Large intestine (tissue), 3 donors: Measurements from ENCODE around the gene TCEA3. TPM values are rescaled to one million over a fixed set of nuclear protein-coding genes. Genes with fewer than 3 reads are reported as not detected.

Source experiments
- DNase-seq, 2 donors: peaks; one replicate each; pipeline versions ENCODE4 v3.0.0 to v3.0.0-alpha.2; 2013
- H3K27ac ChIP-seq: one replicate; pipeline ENCODE4 v1.5.1; 2013; ENCODE audit warnings: low read length
- H3K27me3 ChIP-seq: 2 replicates; pipeline ENCODE4 v1.6.1; 2013; ENCODE audit warnings: low read length; ENCODE audit not compliant: control insufficient read depth, insufficient read depth
- H3K36me3 ChIP-seq: 2 replicates; pipeline ENCODE4 v1.6.1; 2013; ENCODE audit warnings: low read length; ENCODE audit not compliant: control insufficient read depth, insufficient read depth
- H3K4me1 ChIP-seq: one replicate; pipeline ENCODE4 v1.6.1; 2013; ENCODE audit warnings: low read length; ENCODE audit not compliant: control insufficient read depth, insufficient read depth
- H3K4me3 ChIP-seq: one replicate; pipeline ENCODE4 v1.5.1; 2013; ENCODE audit warnings: low read length
- H3K9me3 ChIP-seq: one replicate; pipeline ENCODE4 v1.6.1; 2013; ENCODE audit warnings: mild to moderate bottlenecking, low read depth, low read length, moderate library complexity; ENCODE audit not compliant: control insufficient read depth
- WGBS: methylation state at CpG from one replicate; pipeline ENCODE4 v1.1.5; 2013; ENCODE audit warnings: low lambda C conversion rate; ENCODE audit not compliant: insufficient coverage; 5-methylcytosine and 5-hydroxymethylcytosine counted together
- polyA plus RNA-seq: library from polyadenylated mRNA; unstranded; fragments of 120-200 nt; gene quantifications from one replicate; pipeline ENCODE4 v1.2.1, GENCODE V29; 2013

The TCEA3 gene
- polyA plus RNA-seq, 1 donor: 29.4 TPM

DNA sequence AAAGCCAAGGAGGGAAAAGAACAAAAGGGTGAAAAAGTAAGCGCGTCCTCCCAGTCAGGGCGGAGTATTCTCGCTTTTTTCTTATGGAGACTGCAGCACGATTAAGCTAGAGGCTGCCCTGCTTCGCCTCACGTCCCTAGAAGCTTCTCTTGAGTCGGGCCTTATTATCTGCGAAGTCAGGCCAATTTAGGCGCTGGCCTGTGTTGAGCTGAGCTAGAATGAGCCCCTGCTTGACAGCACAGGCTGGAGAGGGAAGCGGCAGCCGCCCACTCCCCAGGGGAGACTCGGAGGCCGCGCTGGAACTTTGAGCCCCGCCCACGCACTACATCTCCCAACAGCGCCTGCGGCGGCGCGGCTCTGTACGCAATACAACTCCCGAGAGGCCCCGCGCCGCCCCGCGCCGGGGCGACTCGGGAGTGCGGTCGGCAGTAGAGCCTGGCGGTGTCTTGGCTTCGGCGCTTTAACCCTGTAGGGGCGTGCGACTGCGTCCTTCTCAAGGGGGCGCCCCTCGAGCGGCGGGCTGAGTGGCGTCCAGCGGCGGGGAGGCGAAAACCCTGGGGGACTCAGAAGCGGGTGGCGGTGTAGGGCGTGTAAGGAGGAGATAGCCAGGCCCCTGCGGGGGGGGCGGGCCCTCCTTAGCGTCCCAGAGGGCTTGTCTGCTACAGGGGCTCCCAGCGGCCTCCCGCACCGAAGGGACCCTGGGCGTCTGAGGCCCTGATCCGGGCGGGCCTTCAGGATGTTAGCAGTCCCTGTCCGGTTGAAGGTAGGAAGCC lies 55.8 kb downstream of the TCEA3 start:
- peak overlapping the region; percentile 91 for H3K27ac ChIP-seq
- H3K27me3 ChIP-seq: no peaks in the 10 kb centered on the region
- peak overlapping the region; percentile 86 for H3K4me3 ChIP-seq
- DNase-seq: peak; percentile 91 to 94
- H3K36me3 ChIP-seq: peaks cover 27% of the 10 kb centered on the region
- peaks cover 16% of the 10 kb centered on the region for H3K4me1 ChIP-seq
- 0% methylated on average over 2 of the region's 61 CpGs for WGBS
- peaks cover 19% of the 10 kb centered on the region for H3K9me3 ChIP-seq

- peaks cover 26% of the 10 kb centered on the region for H3K9me3 ChIP-seq
- no peaks in the 10 kb centered on the region for H3K27me3 ChIP-seq
- peak; percentile 99 to 100 for DNase-seq
- peaks cover 35% of the 10 kb centered on the region for H3K36me3 ChIP-seq
- H3K27ac ChIP-seq: peak overlapping the region; percentile 91
- no CpG with 5 or more reads among the region's 41 CpGs for WGBS
- peaks cover 16% of the 10 kb centered on the region for H3K4me1 ChIP-seq
- H3K4me3 ChIP-seq: peak overlapping the region; percentile 86
These were observed 56.6 kb downstream of the TCEA3 start for GRCh38 chr1:23367791-23368561.

DNA sequence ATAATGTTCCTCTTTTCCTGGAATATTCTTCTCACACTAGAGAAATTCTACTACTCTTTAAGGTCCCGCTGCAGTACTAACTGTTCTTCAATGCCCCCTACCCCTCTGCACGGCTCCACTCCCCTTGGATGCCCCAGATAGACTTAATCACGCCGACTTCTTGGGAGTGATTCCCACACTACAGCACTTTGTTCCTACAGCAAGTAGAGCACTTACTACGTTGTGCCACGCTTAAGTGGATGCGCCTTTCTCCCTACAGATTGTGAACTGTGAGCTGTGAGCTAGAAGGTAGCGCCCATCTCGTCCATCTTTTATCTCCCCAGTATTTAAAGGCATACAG lies 57.1 kb downstream of the TCEA3 start:
- peaks cover 32% of the 10 kb centered on the region for H3K9me3 ChIP-seq
- H3K36me3 ChIP-seq: peaks cover 40% of the 10 kb centered on the region
- peak overlapping the region; percentile 91 for H3K27ac ChIP-seq
- H3K4me3 ChIP-seq: peak overlapping the region; percentile 86
- 0% methylated on average over 1 of the region's 9 CpGs for WGBS
- H3K27me3 ChIP-seq: no peaks in the 10 kb centered on the region
- peaks cover 16% of the 10 kb centered on the region for H3K4me1 ChIP-seq
- DNase-seq: no peak

DNA sequence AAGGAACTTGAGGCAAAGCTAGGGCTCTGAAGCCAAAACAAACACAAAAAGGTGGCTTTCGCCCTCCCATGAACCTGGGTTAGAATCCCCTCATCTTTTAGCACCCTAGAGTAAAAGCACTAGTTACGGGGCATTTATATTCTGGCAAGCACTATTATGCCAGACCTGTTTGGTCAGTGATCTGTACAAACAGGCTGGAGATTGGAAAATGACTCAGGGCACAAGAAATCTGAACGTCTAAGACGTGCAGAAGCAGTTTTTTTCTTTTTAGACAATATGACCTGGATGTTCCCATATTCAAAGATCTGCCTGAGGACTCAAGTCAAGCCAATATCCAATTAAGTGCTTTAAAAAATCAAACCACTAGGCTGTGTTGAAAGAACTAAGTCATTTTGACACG lies 58.0 kb downstream of the TCEA3 start:
- peaks cover 16% of the 10 kb centered on the region for H3K4me1 ChIP-seq
- H3K36me3 ChIP-seq: peaks cover 49% of the 10 kb centered on the region
- WGBS: no CpG with 5 or more reads among the region's 5 CpGs
- H3K27ac ChIP-seq: no peak overlapping the region
- no peaks in the 10 kb centered on the region for H3K27me3 ChIP-seq
- peak overlapping the region; percentile 86 for H3K4me3 ChIP-seq
- H3K9me3 ChIP-seq: peaks cover 40% of the 10 kb centered on the region
- no peak for DNase-seq

DNA sequence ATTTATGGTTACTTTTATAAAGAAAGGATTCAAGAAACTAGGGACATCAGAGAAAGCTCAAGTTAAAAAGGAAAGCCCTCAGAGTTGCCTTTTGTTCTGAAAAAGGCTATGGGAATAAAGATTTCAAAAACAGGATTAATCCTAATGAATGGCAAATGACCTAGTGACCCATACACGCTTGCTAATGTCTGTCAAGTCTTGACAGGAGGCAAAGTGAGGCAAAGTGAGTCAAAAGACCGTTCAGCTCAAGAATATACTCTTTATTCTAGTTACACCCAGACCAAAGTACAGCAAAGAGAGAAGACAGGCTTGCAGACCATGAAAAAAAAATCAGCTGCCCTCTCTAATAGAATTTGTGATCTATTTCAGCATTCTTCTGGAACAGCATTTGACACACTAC lies 58.4 kb downstream of the TCEA3 start:
- H3K36me3 ChIP-seq: peaks cover 53% of the 10 kb centered on the region
- DNase-seq: no peak

DNA sequence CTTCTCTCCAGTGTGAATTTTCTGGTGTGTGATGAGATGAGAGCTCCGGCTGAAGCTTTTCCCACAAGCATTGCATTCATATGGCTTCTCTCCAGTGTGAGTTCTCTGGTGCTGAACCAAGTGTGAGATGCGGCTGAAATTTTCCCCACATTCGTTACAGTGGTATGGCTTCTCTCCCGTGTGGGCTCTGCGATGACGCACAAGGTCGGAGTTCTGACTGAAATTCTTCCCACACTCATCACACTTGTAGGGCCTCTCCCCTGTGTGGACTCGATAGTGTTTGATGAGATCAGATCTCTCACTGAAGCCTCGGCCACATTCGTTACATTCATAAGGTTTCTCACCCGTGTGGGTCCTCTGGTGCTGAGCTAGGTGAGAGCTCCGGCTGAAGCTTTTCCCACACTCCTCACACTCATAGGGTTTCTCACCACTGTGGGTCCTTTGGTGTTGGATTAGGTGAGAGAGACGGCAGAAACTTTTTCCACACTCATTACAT lies 62.3 kb downstream of the TCEA3 start:
- WGBS: no CpG with 5 or more reads among the region's 13 CpGs
- Histone ChIP-seq H3K27me3 (no peaks in the 10 kb centered on the region), H3K9me3 (peaks cover 55% of the 10 kb centered on the region), H3K4me1 (no peaks in the 10 kb centered on the region), H3K36me3 (peaks cover 68% of the 10 kb centered on the region), H3K4me3 (no peak overlapping the region), H3K27ac (no peak overlapping the region)
- DNase-seq: no peak

More for the DNA sequence above, 58.4 kb downstream of the TCEA3 start:
- H3K27me3 ChIP-seq: no peaks in the 10 kb centered on the region
- H3K4me1 ChIP-seq: peaks cover 13% of the 10 kb centered on the region
- H3K9me3 ChIP-seq: peaks cover 45% of the 10 kb centered on the region
- no peak overlapping the region for H3K27ac ChIP-seq
- H3K4me3 ChIP-seq: no peak overlapping the region
- WGBS: no CpG with 5 or more reads among the region's 2 CpGs

DNA sequence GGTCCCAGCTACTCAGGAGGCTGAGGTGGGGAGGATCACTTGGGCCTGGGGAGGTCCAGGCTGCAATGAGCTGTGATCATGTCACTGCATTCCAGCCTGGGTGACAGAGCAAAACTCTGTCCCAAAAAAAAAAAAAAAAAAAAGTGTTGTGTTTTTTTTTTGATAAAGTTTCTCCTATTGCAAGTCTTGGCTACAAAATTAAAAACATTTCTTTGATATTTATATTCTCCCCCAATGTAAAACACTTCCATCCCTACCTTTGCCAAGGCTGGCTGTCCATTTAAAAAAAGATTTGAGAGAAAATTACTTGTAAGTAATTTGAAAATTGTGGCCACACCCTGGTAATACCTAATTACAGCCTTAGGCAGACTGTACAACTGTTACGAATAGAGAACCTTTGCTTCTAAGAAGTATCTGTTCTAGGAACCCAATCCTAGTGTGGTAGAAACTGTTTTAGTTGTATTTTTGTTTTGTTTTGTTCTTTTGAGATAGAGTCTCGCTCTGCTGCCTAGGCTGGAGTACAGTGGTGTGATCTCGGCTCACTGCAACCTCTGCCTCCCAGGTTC lies 66.2 kb downstream of the TCEA3 start:
- H3K27me3 ChIP-seq: no peaks in the 10 kb centered on the region
- DNase-seq: no peak
- peaks cover 37% of the 10 kb centered on the region for H3K36me3 ChIP-seq
- no peak overlapping the region for H3K27ac ChIP-seq
- H3K9me3 ChIP-seq: peaks cover 33% of the 10 kb centered on the region
- H3K4me1 ChIP-seq: no peaks in the 10 kb centered on the region
- no peak overlapping the region for H3K4me3 ChIP-seq
- WGBS: no CpG with 5 or more reads among the region's 3 CpGs

DNA sequence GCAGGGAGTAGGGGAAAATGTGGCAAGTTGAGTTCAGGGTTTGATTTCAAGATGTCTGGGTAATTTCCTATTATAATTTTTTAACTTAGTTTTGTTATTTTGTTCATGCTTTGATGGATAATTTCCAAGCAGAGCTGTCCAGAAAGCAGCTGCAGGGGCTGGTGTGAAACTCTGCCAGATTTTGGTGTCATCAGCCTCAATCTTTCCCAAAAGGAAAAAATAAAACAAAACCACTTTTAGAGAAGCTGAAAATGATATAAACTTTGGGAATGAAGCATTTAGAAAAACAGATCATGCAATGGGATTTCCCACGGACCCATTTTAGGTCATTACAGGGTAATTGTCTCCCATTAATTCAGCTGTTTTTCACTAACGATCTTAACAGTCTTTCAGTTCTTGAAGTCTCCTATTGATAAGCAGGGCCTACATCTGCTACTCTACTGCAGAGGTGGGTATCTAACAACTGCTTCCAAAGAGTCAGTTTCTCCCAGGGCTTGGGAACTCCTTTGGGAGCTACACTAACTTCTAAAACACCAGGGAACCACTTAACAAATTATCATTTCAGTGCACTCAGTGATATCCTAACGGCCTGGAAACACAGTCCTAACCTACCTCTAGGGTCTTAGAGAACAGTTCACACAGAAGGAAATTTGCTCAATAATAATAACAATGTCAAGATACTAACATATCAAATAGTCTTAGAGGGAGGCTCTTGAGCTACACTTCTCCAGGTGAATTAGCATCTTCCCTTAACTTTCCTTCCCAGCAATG lies 67.2 kb downstream of the TCEA3 start:
- no CpG with 5 or more reads among the region's 3 CpGs for WGBS
- Histone ChIP-seq H3K4me1 (no peaks in the 10 kb centered on the region), H3K36me3 (peaks cover 27% of the 10 kb centered on the region), H3K9me3 (peaks cover 23% of the 10 kb centered on the region), H3K27ac (no peak overlapping the region), H3K4me3 (no peak overlapping the region), H3K27me3 (no peaks in the 10 kb centered on the region)
- DNase-seq: no peak

GRCh38 chr1:23356471-23357137 lies 67.9 kb downstream of the TCEA3 start:
- 100% methylated on average over 1 of the region's 8 CpGs for WGBS
- DNase-seq: no peak
- Histone ChIP-seq H3K4me1 (no peaks in the 10 kb centered on the region), H3K36me3 (peaks cover 20% of the 10 kb centered on the region), H3K27ac (no peak overlapping the region), H3K27me3 (no peaks in the 10 kb centered on the region), H3K9me3 (peaks cover 15% of the 10 kb centered on the region), H3K4me3 (no peak overlapping the region)
